Thyroid gland (tissue), 4 donors: Measurements from ENCODE around the gene HSD17B4. TPM values are rescaled to one million over a fixed set of nuclear protein-coding genes. Genes with fewer than 3 reads are reported as not detected.
"Not testable (repeated sequence)": the region's sequence is repeated elsewhere in the genome, so short reads cannot be mapped to it uniquely, and the experiment has no call there.

Source experiments
- DNase-seq, 2 donors: peaks; one replicate each; pipeline ENCODE4 v3.0.0-alpha.2; 2019
- H3K27ac ChIP-seq, 3 donors: fragments of 200-600 bp; sonication (generic); 1 replicate in 2 of 3; 2 replicates in 1 of 3; pipeline ENCODE4 v1.5.1; 2016 to 2019; ENCODE audit warnings: mild to moderate bottlenecking in 1 of 3, moderate library complexity in 1 of 3
- H3K27me3 ChIP-seq: fragments of 200-600 bp; sonication (generic); one replicate; pipeline ENCODE4 v1.5.1; 2019
- H3K36me3 ChIP-seq, 2 donors: fragments of 200-600 bp; sonication (generic); one replicate each; pipeline ENCODE4 v1.5.1; 2016 to 2019
- H3K4me1 ChIP-seq, 2 donors: fragments of 200-600 bp; sonication (generic); one replicate each; pipeline ENCODE4 v1.5.1; 2017 to 2019
- H3K4me3 ChIP-seq, 3 donors: fragments of 200-600 bp; sonication (generic); replicated peaks in 1 of 3; 1 replicate in 2 of 3; 2 replicates in 1 of 3; pipeline ENCODE4 v1.5.1; 2016; ENCODE audit warnings: mild to moderate bottlenecking in 1 of 3
- H3K9me3 ChIP-seq: fragments of 200-600 bp; sonication (generic); one replicate; pipeline ENCODE4 v1.5.1; 2017
- POLR2A ChIP-seq, 2 donors: fragments of 450-650 bp; IDR thresholded peaks; one replicate each; pipeline ENCODE4 v1.6.1; 2017; ENCODE audit warnings: antibody characterized with exemption in 2 of 2, mild to moderate bottlenecking in 2 of 2, moderate library complexity in 1 of 2
- WGBS, 2 donors: methylation state at CpG; one replicate each; pipeline ENCODE4 v1.1.5; 2017; 5-methylcytosine and 5-hydroxymethylcytosine counted together
- intact Hi-C: fragments of 100-400 bp; cut with DNase I; formaldehyde crosslinking; loops from one replicate; pipeline ENCODE4 v1.15.1; 2023
- total RNA-seq, 4 donors: library from RNA; depleted of rRNA; stranded (reverse); fragments of >200 nt; gene quantifications; one replicate each; pipeline ENCODE4 v1.2.3, GENCODE V29; 2016
- TF ChIP-seq, protein P1 (sequence below), 6 experiments: fragments of 200-600 bp in 3 of 6; fragments of 450-650 bp in 3 of 6; sonication (generic) in 3 of 6; IDR thresholded peaks; one replicate each; pipeline ENCODE4 v1.5.1; 2016 to 2019; ENCODE audit warnings: antibody characterized with exemption in 6 of 6, mild to moderate bottlenecking in 2 of 6, inconsistent platforms in 1 of 6, moderate library complexity in 1 of 6

The HSD17B4 gene
- total RNA-seq, 4 donors from 2014 or later: 334 to 615 (median 467) TPM

DNA sequence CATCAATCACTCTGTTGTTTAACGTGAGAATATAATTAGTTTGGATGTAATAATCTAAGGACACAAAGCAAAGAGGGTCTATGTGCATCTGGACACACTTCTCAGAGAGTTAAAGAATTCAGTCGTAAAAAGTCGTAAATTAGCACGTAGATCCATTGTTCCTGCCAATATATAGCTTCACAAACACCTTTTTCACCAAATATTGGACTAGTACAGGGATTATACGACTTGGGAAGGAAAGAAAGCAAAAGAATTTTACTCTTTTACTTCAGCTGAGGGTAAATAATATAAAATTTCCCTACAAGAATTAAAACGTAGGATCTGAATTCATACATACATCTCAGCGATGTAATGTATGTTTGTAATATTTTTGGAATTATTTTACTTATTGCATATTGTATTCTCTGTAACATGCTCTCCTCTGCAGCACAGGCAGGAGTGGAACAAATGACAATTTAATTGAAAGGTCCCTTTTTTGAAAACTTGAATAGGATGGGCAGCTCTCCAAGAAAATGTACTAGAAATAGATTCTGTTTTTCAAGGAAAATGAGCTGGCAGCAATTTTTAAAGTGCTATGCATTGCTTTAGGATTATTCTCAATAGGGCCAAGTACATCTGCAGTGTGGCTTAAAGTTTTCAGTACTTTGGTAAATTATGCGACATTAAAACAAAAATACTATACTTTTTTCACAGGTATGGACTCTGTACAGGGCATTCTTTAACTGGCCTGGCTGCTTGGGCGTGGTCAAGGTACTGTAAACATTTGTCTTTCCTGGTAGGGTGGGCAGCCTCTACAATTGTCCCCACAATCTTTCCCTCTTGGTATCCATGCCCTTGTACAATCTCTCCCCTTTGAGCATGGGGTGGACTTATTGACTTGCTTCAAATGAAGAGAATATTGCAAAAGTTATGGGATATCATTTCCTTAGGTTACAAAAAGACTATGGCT is 39.7 kb upstream of the HSD17B4 start:
- no peaks in the 10 kb centered on the region for H3K9me3 ChIP-seq
- intact Hi-C loops: loop anchor here (5.0 kb wide), 1 partner anchor 425 kb away; the partner anchor contains the start of gene DTWD2
- peaks cover 0 to 6% of the 10 kb centered on the region in 2 donors for H3K4me1 ChIP-seq
- DNase-seq: no peak
- peak overlapping the region in 1 of 3 donors; percentile 35 for H3K4me3 ChIP-seq
- no peaks in the 10 kb centered on the region for H3K36me3 ChIP-seq
- 41 to 43% methylated on average over 9 of the region's 9 CpGs for WGBS, 2 donors
- peak overlapping the region in 2 of 3 donors; percentile 80 to 84 for H3K27ac ChIP-seq
- TF ChIP-seq POLR2A (IDR thresholded peaks at IDR 0.05): no peak
- TF ChIP-seq, protein P1, sequence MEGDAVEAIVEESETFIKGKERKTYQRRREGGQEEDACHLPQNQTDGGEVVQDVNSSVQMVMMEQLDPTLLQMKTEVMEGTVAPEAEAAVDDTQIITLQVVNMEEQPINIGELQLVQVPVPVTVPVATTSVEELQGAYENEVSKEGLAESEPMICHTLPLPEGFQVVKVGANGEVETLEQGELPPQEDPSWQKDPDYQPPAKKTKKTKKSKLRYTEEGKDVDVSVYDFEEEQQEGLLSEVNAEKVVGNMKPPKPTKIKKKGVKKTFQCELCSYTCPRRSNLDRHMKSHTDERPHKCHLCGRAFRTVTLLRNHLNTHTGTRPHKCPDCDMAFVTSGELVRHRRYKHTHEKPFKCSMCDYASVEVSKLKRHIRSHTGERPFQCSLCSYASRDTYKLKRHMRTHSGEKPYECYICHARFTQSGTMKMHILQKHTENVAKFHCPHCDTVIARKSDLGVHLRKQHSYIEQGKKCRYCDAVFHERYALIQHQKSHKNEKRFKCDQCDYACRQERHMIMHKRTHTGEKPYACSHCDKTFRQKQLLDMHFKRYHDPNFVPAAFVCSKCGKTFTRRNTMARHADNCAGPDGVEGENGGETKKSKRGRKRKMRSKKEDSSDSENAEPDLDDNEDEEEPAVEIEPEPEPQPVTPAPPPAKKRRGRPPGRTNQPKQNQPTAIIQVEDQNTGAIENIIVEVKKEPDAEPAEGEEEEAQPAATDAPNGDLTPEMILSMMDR (IDR thresholded peaks at IDR 0.05): no peak
- H3K27me3 ChIP-seq: no peaks in the 10 kb centered on the region

DNA sequence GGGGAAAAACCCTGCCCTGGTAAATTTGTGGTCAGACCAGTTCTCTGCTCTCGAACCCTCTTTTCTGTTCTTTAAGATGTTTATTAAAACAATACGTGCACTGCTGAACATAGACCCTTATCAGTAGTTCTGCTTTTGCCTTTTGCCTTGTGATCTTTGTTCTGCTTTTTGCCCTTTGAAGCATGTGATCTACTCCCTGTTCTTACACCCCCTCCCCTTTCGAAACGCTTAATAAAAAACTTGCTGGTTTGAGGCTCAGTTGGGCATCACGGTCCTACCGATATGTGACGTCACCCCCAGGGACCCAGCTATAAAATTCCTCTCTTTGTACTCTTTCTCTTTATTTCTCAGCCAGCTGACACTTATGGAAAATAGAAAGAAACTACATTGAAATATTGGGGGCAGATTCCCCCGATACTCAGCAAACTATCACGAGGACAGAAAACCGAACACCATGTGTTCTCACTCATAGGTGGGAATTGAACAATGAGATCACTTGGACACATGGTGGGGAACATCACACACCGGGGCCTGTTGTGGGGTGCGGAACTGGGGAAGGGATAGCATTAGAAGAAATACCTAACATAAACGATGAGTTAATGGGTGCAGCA is 38.1 kb upstream of the HSD17B4 start:
- intact Hi-C loops: loop anchor here (5.0 kb wide), 1 partner anchor 427 kb away; the partner anchor contains the start of gene DTWD2
- WGBS, 2 donors: 62 to 64% methylated on average over 13 of the region's 13 CpGs
- not testable (repeated sequence) for H3K27ac ChIP-seq, H3K36me3 ChIP-seq, H3K4me3 ChIP-seq, H3K27me3 ChIP-seq, H3K9me3 ChIP-seq
- H3K4me1 ChIP-seq: peaks cover 10 to 20% of the 10 kb centered on the region in 2 donors
- DNase-seq: peak in 1 of 2 donors; percentile 15

DNA sequence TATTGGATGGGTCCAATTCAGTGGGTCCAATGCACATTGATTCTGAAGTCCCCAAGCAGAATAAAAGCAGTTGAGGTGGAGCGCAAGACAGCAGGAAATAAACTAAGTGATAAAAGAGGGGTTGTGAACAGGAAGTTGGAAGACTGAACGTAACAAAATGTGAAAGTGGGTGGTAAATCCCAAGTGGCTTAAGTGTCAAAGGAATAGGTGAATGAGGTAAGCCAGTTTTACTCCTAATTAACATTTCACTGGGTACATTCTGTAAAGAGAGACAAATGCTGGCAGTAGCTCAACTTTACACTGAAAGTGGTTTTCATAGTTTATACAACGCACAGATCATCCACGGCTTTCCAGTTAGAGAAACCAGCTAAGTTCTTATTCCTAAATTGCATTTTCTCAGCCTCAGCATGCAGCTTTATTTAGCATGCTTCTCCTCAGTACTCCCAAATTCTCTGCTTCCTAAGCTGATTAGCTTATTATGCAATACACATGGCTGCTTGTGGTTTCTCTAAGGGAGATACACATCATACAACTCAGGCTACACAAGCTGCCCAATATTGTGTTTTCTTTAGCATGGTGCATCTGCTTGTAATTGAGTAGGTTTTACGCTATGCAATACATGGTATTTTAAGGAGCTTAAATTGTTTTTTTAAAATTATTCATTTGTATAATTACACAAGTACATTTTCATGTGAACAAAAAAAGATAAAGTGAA is 34.2 kb upstream of the HSD17B4 start:
- no peaks in the 10 kb centered on the region for H3K9me3 ChIP-seq
- peaks cover 10 to 16% of the 10 kb centered on the region in 2 donors for H3K4me1 ChIP-seq
- intact Hi-C loops: no loop called here
- H3K27ac ChIP-seq: peak overlapping the region in 1 of 3 donors; percentile 15
- H3K27me3 ChIP-seq: no peaks in the 10 kb centered on the region
- DNase-seq: no peak
- TF ChIP-seq, protein P1 (IDR thresholded peaks at IDR 0.05): no peak
- TF ChIP-seq POLR2A (IDR thresholded peaks at IDR 0.05): no peak
- no peak overlapping the region for H3K4me3 ChIP-seq
- WGBS, 2 donors: 52 to 57% methylated on average over 5 of the region's 5 CpGs
- no peaks in the 10 kb centered on the region for H3K36me3 ChIP-seq

DNA sequence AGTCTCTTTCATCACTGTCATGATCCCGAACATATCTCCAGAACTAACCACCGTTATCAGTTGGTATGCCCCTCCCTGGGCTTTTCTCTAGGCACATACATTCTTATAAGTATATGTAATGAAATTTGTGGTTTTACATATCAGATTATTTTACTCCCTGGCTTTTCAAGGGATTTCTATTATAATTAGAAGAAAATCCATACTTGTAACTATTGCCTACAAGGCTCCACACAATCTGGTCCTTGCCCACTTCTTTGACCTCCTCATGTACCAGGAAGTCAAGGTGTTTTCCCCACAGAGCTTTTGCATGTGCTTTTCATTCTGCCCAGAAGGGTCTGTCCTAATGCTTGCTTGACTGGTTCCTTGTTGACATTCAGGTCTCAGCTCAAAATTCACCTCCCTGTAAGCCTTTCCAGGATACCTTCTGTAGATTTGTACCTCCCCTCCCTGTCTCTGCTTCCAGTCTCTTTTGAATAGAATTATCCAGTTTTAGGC is 33.6 kb upstream of the HSD17B4 start:
- TF ChIP-seq, protein P1 (IDR thresholded peaks at IDR 0.05): no peak
- TF ChIP-seq POLR2A (IDR thresholded peaks at IDR 0.05): no peak
- 66 to 81% methylated on average over 2 of the region's 2 CpGs for WGBS, 2 donors
- H3K27me3 ChIP-seq: no peaks in the 10 kb centered on the region
- H3K27ac ChIP-seq: no peak overlapping the region
- no peak overlapping the region for H3K4me3 ChIP-seq
- intact Hi-C loops: no loop called here
- H3K9me3 ChIP-seq: no peaks in the 10 kb centered on the region
- H3K36me3 ChIP-seq: no peaks in the 10 kb centered on the region
- peak; percentile 39 to 52 for DNase-seq
- H3K4me1 ChIP-seq: peaks cover 10 to 16% of the 10 kb centered on the region in 2 donors

DNA sequence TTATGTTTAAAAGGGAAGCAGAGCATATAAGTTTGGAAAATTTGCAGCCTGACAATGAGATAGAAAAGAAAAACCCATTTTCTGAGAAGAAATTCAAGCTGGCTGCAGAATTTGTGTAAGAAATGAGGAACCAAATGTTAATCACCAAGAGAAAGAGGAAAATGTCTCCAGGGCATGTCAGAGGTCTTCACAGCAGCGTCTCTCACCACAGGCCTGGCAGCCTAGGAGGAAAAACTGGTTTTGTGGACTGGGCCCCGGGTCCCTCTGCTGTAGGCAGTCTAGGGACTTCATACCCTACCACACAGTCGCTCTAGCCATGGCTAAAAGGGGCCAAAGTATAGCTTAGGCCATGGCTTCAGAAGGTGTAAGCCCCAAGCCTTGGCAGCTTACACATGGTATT is 32.1 kb upstream of the HSD17B4 start:
- peaks cover 10 to 16% of the 10 kb centered on the region in 2 donors for H3K4me1 ChIP-seq
- H3K4me3 ChIP-seq: no peak overlapping the region
- 68 to 79% methylated on average over 3 of the region's 3 CpGs for WGBS, 2 donors
- intact Hi-C loops: no loop called here
- H3K27me3 ChIP-seq: no peaks in the 10 kb centered on the region
- TF ChIP-seq, protein P1 (IDR thresholded peaks at IDR 0.05): no peak
- DNase-seq: no peak
- H3K27ac ChIP-seq: no peak overlapping the region
- no peaks in the 10 kb centered on the region for H3K9me3 ChIP-seq
- no peaks in the 10 kb centered on the region for H3K36me3 ChIP-seq
